ENCODE data around the gene AFG1L. TPM values are rescaled to one million over a fixed set of nuclear protein-coding genes. Genes with fewer than 3 reads are reported as not detected.
A peak's percentile ranks its signal among the peaks of the same experiment; 100 is the strongest.

The AFG1L gene
- total and polyA plus RNA-seq, 4 donors = 2.7 to 2.8 (median 2.7) TPM

DNA sequence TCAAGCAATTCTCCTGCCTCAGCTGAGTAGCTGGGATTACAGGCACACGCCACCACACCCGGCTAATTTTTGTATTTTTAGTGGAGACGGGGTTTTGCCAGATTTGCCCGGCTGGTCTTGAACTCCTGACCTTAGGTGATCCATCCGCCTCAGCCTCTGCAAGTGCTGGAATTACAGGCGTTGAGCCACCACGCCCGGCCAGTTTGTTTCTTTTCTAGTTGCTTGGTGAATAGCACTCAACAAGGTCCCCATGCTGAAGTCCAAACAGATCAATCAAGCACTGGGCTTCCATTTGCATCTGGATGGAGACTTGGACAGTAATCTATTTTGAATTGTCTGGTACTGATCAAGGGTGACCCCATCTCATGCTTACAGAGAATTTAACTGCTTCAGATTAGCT is 157.0 kb downstream of the AFG1L start:
- no peaks in the 10 kb centered on the region for H3K27me3 ChIP-seq (ENCODE audit: control insufficient read depth in 4 of 4, insufficient read depth in 4 of 4, low read length in 3 of 4)
- 95% methylated on average over 8 of the region's 8 CpGs for WGBS
- no peak for TF ChIP-seq RAD21 (IDR thresholded peaks at IDR 0.05)
- no peak for TF ChIP-seq RXRA (IDR thresholded peaks at IDR 0.05)
- no peak for TF ChIP-seq EGR1 (IDR thresholded peaks at IDR 0.05; ENCODE audit: low read depth in 2 of 2)
- TF ChIP-seq, protein P1, sequence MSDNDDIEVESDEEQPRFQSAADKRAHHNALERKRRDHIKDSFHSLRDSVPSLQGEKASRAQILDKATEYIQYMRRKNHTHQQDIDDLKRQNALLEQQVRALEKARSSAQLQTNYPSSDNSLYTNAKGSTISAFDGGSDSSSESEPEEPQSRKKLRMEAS (IDR thresholded peaks at IDR 0.05) = no peak
- TF ChIP-seq, protein P2, sequence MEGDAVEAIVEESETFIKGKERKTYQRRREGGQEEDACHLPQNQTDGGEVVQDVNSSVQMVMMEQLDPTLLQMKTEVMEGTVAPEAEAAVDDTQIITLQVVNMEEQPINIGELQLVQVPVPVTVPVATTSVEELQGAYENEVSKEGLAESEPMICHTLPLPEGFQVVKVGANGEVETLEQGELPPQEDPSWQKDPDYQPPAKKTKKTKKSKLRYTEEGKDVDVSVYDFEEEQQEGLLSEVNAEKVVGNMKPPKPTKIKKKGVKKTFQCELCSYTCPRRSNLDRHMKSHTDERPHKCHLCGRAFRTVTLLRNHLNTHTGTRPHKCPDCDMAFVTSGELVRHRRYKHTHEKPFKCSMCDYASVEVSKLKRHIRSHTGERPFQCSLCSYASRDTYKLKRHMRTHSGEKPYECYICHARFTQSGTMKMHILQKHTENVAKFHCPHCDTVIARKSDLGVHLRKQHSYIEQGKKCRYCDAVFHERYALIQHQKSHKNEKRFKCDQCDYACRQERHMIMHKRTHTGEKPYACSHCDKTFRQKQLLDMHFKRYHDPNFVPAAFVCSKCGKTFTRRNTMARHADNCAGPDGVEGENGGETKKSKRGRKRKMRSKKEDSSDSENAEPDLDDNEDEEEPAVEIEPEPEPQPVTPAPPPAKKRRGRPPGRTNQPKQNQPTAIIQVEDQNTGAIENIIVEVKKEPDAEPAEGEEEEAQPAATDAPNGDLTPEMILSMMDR (IDR thresholded peaks at IDR 0.05; ENCODE audit: low read depth, low read length, missing input control) = no peak
- H3K9me3 ChIP-seq (ENCODE audit: control insufficient read depth in 4 of 4, low read length in 3 of 4) = no peaks in the 10 kb centered on the region
- no peaks in the 10 kb centered on the region for H3K36me3 ChIP-seq (ENCODE audit: control insufficient read depth in 4 of 4, insufficient read depth in 3 of 4, low read depth in 1 of 4, low read length in 3 of 4)
- no peak overlapping the region for H3K27ac ChIP-seq (ENCODE audit: low read depth in 1 of 2, low read length in 2 of 2)
- no peak overlapping the region for H3K4me3 ChIP-seq (ENCODE audit: low read depth in 1 of 3, low read length in 3 of 3)
- H3K4me1 ChIP-seq (ENCODE audit: control insufficient read depth in 4 of 4, insufficient read depth in 4 of 4, low read length in 3 of 4) = no peaks in the 10 kb centered on the region
- DNase-seq (ENCODE audit: low spot score) = no peak
- no peak overlapping the region for H3K9ac ChIP-seq (ENCODE audit: low read depth in 1 of 2, low read length in 2 of 2)

DNA sequence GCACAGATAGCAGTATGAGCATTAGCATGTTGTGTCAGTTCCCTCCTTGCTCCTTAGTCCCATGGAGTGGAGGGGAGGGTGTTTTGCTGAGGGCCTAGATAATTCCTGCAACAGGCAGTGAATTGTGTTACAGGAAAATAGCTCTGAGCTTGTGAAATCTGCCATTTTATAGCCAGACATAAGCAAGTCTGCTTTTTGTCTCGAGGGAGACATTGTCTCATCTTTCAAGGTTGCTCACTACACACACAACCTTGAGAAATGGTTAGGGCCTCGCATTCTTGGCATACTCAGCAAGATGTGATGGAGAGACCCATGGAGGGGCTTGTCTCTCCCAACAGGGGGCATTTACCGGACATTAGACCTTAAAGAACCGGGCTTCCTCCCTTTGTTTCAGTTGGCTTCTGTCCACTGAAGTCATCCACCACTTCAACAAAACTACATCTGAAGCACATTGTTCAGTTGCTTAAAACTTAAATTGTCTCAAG is 157.9 kb downstream of the AFG1L start:
- H3K27me3 ChIP-seq (ENCODE audit: control insufficient read depth in 4 of 4, insufficient read depth in 4 of 4, low read length in 3 of 4) = no peaks in the 10 kb centered on the region
- no peak for DNase-seq (ENCODE audit: low spot score)
- WGBS = 84% methylated on average over 4 of the region's 4 CpGs
- no peak overlapping the region for H3K4me3 ChIP-seq (ENCODE audit: low read depth in 1 of 3, low read length in 3 of 3)
- H3K36me3 ChIP-seq (ENCODE audit: control insufficient read depth in 4 of 4, insufficient read depth in 3 of 4, low read depth in 1 of 4, low read length in 3 of 4) = no peaks in the 10 kb centered on the region
- no peak overlapping the region for H3K9ac ChIP-seq (ENCODE audit: low read depth in 1 of 2, low read length in 2 of 2)
- H3K4me1 ChIP-seq (ENCODE audit: control insufficient read depth in 4 of 4, insufficient read depth in 4 of 4, low read length in 3 of 4) = no peaks in the 10 kb centered on the region
- no peak for TF ChIP-seq SP1 (IDR thresholded peaks at IDR 0.05)
- TF ChIP-seq RXRA (IDR thresholded peaks at IDR 0.05) = no peak
- TF ChIP-seq, protein P2 (IDR thresholded peaks at IDR 0.05; ENCODE audit: low read depth, low read length, missing input control) = no peak
- TF ChIP-seq HNF4A (conservative IDR thresholded peaks at IDR 0.05) = no peak
- H3K27ac ChIP-seq (ENCODE audit: low read depth in 1 of 2, low read length in 2 of 2) = no peak overlapping the region
- no peaks in the 10 kb centered on the region for H3K9me3 ChIP-seq (ENCODE audit: control insufficient read depth in 4 of 4, low read length in 3 of 4)

DNA sequence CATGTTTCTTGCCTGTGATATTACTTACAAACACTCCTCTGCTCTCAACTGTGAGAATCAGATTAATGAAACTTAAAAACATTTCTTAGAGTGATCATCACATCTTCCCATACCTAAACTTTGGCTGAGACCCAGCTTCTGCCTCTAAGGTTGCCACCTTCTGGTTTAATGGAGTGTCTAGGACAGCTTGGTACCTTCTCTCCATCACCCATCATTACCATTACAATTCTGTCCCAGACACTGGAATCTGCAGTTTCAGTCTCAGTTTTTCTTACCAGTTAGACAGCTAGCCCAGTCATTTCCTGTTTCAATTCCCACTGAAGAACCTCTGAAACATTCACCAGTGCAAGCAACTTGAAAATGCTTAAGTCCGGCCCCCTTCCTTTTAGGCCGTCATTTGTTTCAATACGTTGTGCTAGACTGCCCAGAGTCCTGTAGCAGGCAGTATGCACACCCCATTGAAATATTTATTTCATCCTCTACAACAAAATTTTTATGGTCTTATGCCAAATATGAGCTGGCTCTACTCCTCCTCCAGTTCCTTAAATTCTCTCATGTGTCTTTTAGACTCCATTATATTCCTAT is 158.8 kb downstream of the AFG1L start:
- H3K36me3 ChIP-seq (ENCODE audit: control insufficient read depth in 4 of 4, insufficient read depth in 3 of 4, low read depth in 1 of 4, low read length in 3 of 4) = no peaks in the 10 kb centered on the region
- no peak overlapping the region for H3K27ac ChIP-seq (ENCODE audit: low read depth in 1 of 2, low read length in 2 of 2)
- H3K9ac ChIP-seq (ENCODE audit: low read depth in 1 of 2, low read length in 2 of 2) = no peak overlapping the region
- no peak for DNase-seq (ENCODE audit: low spot score)
- H3K4me1 ChIP-seq (ENCODE audit: control insufficient read depth in 4 of 4, insufficient read depth in 4 of 4, low read length in 3 of 4) = no peaks in the 10 kb centered on the region
- 70% methylated on average over 3 of the region's 3 CpGs for WGBS
- no peaks in the 10 kb centered on the region for H3K9me3 ChIP-seq (ENCODE audit: control insufficient read depth in 4 of 4, low read length in 3 of 4)
- no peak overlapping the region for H3K4me3 ChIP-seq (ENCODE audit: low read depth in 1 of 3, low read length in 3 of 3)
- no peaks in the 10 kb centered on the region for H3K27me3 ChIP-seq (ENCODE audit: control insufficient read depth in 4 of 4, insufficient read depth in 4 of 4, low read length in 3 of 4)
- TF ChIP-seq, protein P2 (IDR thresholded peaks at IDR 0.05; ENCODE audit: low read depth, low read length, missing input control) = peak; percentile 3
- no peak for TF ChIP-seq JUND (IDR thresholded peaks at IDR 0.05)

All from liver (tissue), 9 donors.